Activated CD8-positive, alpha-beta memory T cell treated with anti-CD3 and anti-CD28 coated beads, Interleukin-2, amount 50 U/mL, for 1 hour (primary cell): ENCODE measurements around the gene SLC4A8.
A peak's percentile ranks its signal among the peaks of the same experiment; 100 is the strongest.

ENCODE experiments used
- DNase-seq: peaks from one replicate; pipeline ENCODE4 v3.0.0-alpha.2; 2020; ENCODE audit errors: extremely low read depth

The SLC4A8 gene

DNA sequence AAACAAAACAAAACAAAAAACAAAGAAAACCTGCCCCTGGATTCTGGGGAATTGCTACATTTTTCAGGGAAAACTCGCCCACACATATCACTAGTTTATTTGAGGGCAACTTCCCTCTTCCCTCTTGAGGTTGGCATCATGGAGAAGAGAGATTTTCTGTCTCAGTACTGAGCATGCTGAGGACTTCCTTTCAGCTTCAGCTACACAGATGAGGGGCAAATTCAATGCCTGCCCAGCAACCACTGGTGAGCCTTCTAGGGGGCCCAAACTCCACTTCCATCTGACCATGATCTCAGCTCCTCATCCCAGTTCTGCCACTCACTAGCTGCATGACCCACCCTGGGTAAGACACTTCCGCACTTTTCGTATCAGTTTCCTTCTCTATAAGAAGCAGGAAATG is 103.3 kb downstream of the SLC4A8 start:
- DNase-seq: no peak

DNA sequence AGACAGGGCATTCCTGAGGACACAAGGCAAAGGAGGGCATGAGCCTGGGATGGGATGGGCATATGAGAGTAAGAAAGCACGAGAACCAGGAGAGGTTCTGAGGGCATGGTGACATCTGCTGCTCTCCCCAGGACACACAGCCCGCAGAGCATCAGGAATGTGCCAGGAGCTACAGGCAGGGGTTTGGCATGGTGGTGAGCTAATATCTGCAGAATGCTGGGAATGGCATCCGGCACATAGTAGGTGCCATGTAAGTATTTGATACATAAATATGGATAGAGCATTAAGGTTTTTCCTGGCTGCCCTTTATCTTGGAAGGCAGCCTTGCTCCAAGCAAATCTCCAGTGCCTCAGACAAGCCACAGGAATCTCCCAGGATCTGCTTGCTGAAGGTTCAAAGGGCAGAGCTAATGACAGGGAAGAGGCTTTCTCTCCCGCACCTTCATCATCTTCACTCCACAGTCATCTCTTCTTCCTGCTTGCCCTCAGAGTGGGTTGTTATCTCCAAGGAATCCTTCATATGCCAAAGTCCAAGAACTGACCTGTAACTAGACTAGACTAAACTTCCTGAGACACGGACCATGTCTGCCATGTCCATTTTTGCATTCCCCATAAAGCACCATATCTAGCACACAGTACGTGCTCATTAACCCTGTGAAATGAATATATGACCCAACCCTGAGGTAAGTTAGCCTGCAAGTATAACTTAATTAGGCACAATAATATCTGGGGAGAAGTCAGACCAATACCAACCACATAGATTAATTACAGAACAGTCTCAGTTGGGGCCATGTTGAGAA is 104.4 kb downstream of the SLC4A8 start:
- DNase-seq: no peak

DNA sequence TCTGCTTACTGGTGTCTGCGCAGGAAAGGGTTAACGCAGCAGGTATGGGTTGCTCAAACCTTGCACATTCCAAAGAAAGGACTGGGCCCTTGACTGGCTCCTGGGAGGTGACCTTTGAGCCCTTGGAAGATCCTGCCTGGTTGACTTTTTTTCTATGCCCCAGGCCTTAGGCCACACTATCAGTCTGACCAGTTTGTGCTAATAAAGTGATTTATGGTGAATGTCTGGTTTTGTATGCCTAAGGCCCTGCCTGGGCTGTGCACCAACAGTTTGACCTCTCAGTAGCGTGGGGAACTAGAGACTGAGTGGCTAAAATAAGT is 105.0 kb downstream of the SLC4A8 start:
- no peak for DNase-seq

DNA sequence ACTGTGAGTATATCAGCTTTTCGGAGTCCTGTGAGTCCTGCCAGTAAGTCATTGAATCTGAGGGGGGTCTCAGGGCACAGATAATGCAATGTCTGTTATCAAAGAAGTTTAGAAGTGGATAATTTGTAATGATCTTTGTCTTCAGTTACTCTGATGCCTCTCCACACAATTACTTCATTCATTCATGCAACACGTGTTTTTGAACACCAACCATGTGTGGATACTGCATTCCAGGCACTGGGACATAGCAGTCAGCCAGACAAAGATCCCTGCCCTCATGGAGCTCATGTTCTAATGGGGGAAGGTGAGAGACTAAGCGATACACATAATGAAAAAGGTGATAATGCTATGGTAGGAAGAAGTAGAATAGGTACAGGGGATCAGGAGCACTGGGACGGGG is 105.6 kb downstream of the SLC4A8 start:
- DNase-seq: no peak

DNA sequence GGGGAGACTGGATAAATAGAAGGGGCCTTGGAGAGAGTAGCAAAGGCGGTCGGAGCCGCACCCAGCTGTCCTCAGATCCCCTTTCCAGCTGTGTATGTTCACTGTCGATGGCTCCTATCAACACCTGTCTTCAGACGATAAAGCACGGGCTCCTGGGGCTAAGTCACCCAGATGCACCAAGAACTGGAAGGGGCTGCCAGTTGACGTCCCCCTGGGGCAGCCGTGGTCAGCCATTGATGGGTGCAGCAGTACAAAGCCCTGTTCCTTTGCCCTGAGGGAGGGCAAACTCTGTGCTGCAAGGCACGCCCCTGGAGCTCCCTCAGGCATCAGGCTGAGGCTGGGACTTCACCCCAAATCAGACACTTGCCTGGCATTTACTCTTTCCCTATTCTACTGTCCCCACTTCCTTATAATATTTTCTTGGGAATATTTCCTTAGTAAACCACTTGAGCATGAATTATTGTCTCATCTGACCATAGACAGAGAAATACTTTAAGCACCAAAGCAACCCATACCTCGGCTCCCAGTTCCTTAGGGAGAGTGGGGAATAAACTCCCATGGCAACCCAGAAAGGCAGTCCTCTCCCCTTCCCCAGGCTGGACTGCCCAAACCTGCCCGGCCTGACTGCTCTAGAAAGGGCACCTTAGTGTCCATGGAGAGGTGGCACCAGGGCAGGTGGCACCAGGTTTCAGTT is 106.8 kb downstream of the SLC4A8 start:
- DNase-seq: no peak

DNA sequence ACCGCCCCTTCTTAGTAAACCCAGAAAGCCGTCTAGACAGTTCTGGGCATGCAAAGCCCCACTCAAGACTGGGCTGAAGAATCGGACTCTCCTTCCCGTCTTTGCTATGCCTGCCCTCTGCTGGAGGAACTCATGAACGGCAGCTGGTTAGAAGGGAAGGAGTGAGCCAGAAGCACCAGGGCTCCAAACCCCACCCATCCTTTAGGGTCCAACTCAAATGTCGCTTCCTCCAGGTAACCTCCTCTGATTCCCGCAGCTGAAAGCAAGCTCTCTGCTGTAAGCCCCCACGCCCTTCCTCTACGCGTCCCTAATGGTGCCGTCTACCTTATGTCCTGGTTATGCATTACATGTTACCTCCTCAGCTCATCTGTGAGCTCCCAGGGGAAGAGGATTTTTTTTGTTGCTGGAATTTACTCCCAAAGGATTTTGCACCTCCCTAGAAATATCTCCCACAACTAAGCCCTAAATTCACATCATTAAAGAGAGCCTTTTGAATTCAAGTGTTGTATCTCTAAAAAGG is 107.4 kb downstream of the SLC4A8 start:
- DNase-seq: peak; percentile 38

DNA sequence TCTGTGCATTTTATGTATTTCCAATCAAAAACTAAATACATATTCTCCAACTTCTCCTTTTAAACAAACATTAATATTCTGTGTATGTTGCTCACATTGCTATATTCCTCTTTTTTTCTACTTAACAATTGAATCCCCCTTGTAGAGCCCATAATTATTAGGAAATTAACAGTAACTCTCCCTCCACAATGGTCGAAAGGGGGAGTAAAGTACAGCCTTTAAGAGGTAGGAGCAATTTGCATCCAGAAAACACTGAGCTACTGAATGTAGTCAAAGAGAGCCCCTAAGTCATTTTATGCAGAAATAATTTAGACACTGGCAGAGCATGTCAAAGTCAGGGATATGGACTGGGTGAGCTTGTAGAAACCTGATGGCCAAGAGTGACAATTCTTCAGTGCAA is 109.2 kb downstream of the SLC4A8 start:
- DNase-seq: no peak

DNA sequence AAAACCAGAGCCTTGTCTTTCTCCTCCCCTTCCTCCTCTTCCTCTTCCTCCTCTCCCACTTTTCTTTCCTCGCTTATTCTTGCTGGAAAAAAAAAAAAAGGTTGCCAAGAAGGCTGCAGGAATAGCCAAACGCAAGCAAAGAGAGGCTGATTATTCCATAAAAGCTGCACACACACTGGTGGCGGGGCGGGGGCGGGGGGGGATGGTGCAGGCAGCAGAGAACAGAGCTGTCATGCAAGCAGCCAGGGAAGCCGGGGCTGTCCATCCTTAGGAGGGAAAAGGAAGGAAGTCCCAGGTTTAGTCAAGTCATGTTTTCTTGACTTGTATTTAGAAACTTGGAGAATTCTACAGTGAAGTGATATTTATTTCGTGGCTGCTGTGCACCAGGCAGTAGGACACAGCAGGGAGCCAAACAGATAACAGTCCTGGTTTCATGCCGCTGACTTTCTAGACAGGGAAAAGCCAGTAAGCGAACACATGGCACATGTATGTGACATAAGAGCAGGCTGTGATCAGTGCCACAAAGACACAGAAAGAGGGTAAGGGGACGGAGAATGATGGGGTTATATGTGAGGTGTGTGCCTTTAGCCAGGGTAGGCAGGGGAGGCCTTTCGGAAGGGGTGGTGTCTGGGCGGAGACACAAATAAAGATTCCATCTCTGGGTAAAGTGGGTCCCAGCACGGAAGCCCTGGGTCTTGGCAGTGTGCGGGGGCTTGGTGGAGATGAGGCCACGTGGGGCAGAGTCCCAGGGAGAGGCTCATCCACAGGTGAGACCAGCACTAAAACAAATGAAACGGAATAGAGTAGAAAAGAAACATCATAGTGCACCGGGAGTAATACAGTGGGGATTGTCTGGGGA is 109.8 kb downstream of the SLC4A8 start:
- DNase-seq: no peak

DNA sequence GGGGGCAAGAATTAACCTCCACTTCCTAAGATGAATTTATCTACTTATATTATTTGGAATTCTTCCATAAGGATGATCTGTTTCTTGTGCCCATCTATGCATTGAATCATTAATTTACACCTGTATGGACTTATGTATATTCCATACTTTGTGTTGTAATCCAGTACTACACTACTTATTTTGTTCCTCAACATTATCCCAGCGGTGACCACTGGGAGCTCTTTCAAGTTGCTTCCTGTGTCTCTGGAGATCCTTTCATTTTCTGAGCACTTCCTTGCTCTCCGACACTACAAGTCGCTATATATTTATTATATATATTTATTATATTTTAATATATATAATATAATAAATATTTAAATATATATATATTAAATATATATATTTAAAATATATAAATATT is 111.5 kb downstream of the SLC4A8 start:
- DNase-seq: no peak

DNA sequence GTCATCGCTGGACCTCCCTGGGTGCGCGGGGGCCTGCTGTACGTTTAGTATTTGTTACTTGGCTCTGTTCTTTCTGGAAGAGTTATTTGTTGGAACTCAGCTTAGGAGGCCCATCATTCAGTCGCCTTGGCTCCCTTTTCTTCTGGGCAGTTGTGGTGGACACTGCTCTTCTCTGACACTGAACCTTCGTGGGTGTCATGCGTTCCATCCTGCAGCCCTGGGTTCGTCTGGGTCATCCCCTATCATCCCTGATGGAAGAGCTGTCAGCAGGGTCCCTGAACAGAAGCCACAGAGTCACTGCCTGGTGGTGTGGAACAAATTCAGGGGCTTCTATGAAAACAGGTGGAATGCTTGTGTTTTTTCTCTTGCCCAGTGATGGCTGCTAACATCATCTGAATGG is 113.5 kb downstream of the SLC4A8 start:
- DNase-seq: no peak

DNA sequence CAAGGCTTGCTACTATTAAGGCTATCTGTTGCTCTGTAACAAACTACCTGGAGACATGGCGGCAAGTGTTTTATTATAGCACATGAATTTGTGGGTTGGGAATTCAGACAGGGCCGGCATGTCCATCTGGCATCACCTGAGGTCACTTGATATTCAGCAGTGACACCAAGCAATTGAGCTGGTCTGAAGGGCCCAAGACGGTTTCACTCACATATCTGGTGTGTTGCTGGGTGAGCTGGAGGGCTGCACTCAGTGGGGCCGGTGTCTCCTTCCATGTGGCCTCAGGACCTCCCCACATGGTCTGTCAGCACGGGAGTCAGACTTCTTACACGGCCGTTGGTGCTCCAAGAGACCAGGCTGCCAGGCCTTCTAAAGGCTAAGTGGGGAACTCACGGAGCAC is 114.0 kb downstream of the SLC4A8 start:
- no peak for DNase-seq

DNA sequence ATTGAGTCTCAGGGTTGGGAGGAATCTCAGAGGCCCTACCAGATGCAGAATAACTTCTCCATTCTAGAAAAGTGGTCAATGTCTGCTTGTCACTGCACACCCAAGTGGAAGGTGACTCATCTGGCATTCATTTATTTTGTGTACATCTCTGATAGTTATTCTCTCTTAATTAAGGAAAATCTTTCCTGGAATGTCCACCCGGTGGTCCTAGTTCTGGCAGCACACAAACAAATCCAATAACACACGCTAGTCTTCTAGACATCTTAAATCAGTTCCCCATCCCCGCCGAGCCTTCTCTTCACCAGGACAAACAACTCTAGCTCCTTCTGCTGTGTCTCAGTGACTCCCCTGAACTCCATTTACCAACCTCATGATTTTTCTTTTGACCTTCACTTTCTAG is 116.4 kb downstream of the SLC4A8 start:
- DNase-seq: no peak

DNA sequence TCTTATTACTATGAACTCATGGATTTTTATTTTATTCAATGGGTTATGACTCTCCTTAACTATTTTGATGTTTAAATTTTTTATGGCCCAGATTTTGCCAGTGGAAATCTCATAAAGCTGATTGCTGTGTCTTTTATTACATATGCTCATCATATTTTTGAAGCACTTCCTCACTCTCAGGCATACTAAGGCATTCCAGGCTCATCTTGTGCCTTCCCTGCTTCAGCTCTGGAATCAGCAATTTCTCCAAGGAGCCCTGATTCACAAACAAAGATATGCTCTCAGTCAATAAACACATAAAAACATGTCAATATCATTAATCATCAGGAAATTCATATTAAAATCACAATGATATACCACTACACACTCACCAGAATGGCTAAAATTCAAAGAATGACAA is 121.5 kb downstream of the SLC4A8 start:
- DNase-seq: no peak

DNA sequence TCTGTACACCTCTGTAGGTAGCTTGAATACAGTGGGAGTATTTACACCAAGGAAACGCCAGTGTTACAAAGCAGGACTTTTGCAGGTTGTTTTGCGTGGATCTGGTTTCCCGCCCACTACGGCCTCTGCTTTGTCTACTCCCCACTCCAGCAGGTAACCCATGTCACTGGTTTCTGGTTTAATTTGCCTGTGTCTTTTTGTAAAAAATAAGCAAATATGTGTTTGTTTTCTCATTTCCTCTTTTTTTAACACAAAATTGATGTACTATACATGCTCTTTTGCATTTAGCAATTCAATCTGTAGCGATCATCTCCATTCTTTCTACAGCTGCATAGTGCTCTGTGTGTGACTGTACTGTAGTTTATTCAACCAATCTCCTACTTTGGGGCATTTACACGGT is 123.0 kb downstream of the SLC4A8 start:
- DNase-seq: no peak

DNA sequence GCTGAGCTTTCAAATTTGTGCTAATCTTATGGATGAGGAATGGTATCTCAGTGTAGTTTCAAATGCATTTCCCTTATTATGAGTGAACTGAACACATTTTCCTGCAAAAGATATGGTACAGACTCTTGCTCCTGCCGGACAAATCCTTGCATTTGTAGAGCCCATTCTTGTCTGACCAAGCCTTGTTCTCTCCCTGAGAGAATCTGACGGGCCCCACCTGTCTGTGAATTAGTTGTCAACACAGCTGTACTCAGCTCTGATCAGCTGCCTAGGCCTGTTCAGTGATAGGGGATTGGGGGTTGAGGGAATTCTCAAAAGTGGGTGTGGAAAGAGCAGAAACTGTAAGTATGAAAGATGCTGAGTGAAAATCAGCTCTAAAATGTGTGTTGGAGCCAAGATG is 123.6 kb downstream of the SLC4A8 start:
- no peak for DNase-seq

DNA sequence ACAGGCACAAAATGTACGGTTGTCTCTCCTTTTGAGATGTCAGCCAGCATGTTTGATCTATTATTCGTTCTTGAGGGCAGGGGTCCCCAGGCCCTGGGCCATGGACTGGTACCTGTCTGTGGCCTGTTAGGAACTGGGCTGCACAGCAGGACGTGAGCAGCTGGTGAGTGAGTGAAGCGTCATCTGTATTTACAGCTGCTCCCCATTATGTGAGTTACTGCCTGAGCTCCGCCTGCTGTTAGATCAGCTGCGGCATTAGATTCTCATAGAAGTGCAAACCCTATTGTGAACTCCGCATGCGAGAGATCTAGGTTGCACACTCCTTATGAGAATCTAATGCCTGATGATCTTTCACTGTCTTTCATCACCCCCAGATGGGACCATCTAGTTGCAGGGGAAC is 125.0 kb downstream of the SLC4A8 start:
- DNase-seq: no peak
